K562 (cell line): ENCODE measurements around the gene AMDHD2. TPM values are rescaled to one million over a fixed set of nuclear protein-coding genes. Genes with fewer than 3 reads are reported as not detected.

Experiments used
- ATAC-seq: fragments of 200-7000 bp; cut with Tn5 transposase; 3 replicates; pipeline ENCODE4 v1.9.1; 2020; ENCODE audit warnings: moderate library complexity
- BruUV-seq: library from RNA; stranded (reverse); fragments of 400-500 nt; replicated peaks from 2 replicates; lab custom pipeline; 2021; lab: Mats Ljungman, UMichigan
- CTCF ChIA-PET: fragments of 300-600 bp; formaldehyde crosslinking; extraction: SDS; loops from one replicate; lab custom pipeline; 2021; ENCODE audit warnings: low intra/inter-chr PET ratio; lab: Yijun Ruan, JAX
- POLR2A ChIA-PET: fragments of 300-600, 350-650 bp; sonication (Branson Sonifier 250); formaldehyde crosslinking; extraction: SDS; loops from one replicate; lab custom pipeline; 2021; ENCODE audit warnings: antibody characterized with exemption, inconsistent platforms; lab: Yijun Ruan, JAX
- DNase-seq, 4 experiments: peaks; one replicate each; pipeline versions ENCODE4 v3.0.0 to v3.0.0-alpha.2; 2011 to 2018; ENCODE audit warnings: low spot score in 3 of 4, mixed read lengths in 3 of 4; ENCODE audit errors: extremely low read depth in 1 of 4
- FAIRE-seq: peaks from 2 replicates; lab custom pipeline; 2011; peaks lifted over from hg19 to GRCh38; lab: Jason Lieb, UNC
- H2AFZ ChIP-seq: 2 replicates; pipeline ENCODE4 v1.6.0; 2011; ENCODE audit warnings: low read depth, low read length, control low read depth, inconsistent platforms
- H3K27ac ChIP-seq: fragments of 200-600 bp; 3 replicates; pipeline ENCODE4 v1.8.0; 2011; ENCODE audit warnings: low read depth, mild to moderate bottlenecking, control low read depth, inconsistent platforms, low read length, moderate library complexity, mixed read lengths; ENCODE audit errors: extremely low read depth
- H3K27me3 ChIP-seq, 2 experiments: fragments of 300-600 bp in 1 of 2; 2 replicates in 1 of 2; 3 replicates in 1 of 2; pipeline versions ENCODE4 v1.6.0 to v1.8.0; 2011; ENCODE audit warnings: inconsistent platforms in 2 of 2, low read length in 2 of 2, mild to moderate bottlenecking in 1 of 2, mixed read lengths in 1 of 2, moderate library complexity in 1 of 2; ENCODE audit not compliant: control insufficient read depth in 2 of 2, insufficient read depth in 2 of 2
- H3K36me3 ChIP-seq: fragments of 300-600 bp; 3 replicates; pipeline ENCODE4 v1.8.0; 2011; ENCODE audit warnings: mild to moderate bottlenecking, low read length, inconsistent platforms; ENCODE audit not compliant: control insufficient read depth, insufficient read depth
- H3K4me1 ChIP-seq, 2 experiments: fragments of 200-600 bp in 1 of 2; replicated peaks in 1 of 2; 2 replicates in 1 of 2; 3 replicates in 1 of 2; pipeline versions ENCODE4 v1.5.1 to v1.8.0; 2011; ENCODE audit warnings: inconsistent platforms in 2 of 2, low read length in 2 of 2, mild to moderate bottlenecking in 1 of 2, mixed read lengths in 1 of 2, moderate library complexity in 1 of 2; ENCODE audit not compliant: control insufficient read depth in 2 of 2, insufficient read depth in 2 of 2
- H3K4me2 ChIP-seq: 2 replicates; pipeline ENCODE4 v1.6.1; 2011; ENCODE audit warnings: low read length, control low read depth, inconsistent platforms, mixed read lengths; ENCODE audit not compliant: insufficient read depth
- H3K4me3 ChIP-seq: fragments of 200-600 bp; sonication (generic), shearing (Covaris generic); 2 replicates; pipeline ENCODE4 v1.5.1; 2016; ENCODE audit warnings: control low read depth, inconsistent platforms
- H3K79me2 ChIP-seq: fragments of 200-600 bp; 3 replicates; pipeline ENCODE4 v1.8.0; 2011; ENCODE audit warnings: low read length, inconsistent platforms; ENCODE audit not compliant: control insufficient read depth, insufficient read depth
- H3K9ac ChIP-seq, 2 experiments: 2 replicates each; pipeline versions ENCODE4 v1.6.0 to v1.6.1; 2011; ENCODE audit warnings: low read depth in 2 of 2, low read length in 2 of 2, control low read depth in 1 of 2, inconsistent platforms in 1 of 2, mild to moderate bottlenecking in 1 of 2, mixed read lengths in 1 of 2; ENCODE audit not compliant: insufficient read depth in 1 of 2
- H3K9me1 ChIP-seq: one replicate; pipeline ENCODE4 v1.6.0; 2011; ENCODE audit warnings: inconsistent platforms, mild to moderate bottlenecking, low read length, moderate library complexity; ENCODE audit not compliant: control insufficient read depth, insufficient read depth
- H3K9me3 ChIP-seq: replicated peaks from 2 replicates; pipeline ENCODE4 v1.5.1; 2011; ENCODE audit warnings: low read depth, low read length, inconsistent platforms; ENCODE audit not compliant: control insufficient read depth, insufficient read depth
- H4K20me1 ChIP-seq: replicated peaks from 2 replicates; pipeline ENCODE4 v1.6.1; 2011; ENCODE audit warnings: low read length, inconsistent platforms, mixed read lengths; ENCODE audit not compliant: control insufficient read depth, insufficient read depth
- CTCFL ChIP-seq: IDR thresholded peaks from 2 replicates; pipeline ENCODE4 v1.6.1; 2011; ENCODE audit warnings: borderline replicate concordance, low read depth, mild to moderate bottlenecking, moderate library complexity, low read length; ENCODE audit not compliant: insufficient read depth, poor library complexity, severe bottlenecking
- E2F6 ChIP-seq, 2 experiments: IDR thresholded peaks; 2 replicates each; pipeline ENCODE4 v1.6.1; 2011; ENCODE audit warnings: borderline replicate concordance in 1 of 2, control low read depth in 1 of 2, low read depth in 1 of 2, low read length in 1 of 2, mild to moderate bottlenecking in 1 of 2, mixed read lengths in 1 of 2, moderate library complexity in 1 of 2; ENCODE audit not compliant: insufficient read depth in 1 of 2, insufficient read length in 1 of 2, poor library complexity in 1 of 2, severe bottlenecking in 1 of 2; ENCODE audit errors: extremely low read depth in 1 of 2
- ETV1 ChIP-seq: fragments of 450-650 bp; conservative IDR thresholded peaks from 2 replicates; pipeline ENCODE4 v1.6.1; 2016; ENCODE audit warnings: missing genetic modification characterization, control low read depth, low read depth, missing compliant biosample characterization
- FUS ChIP-seq: fragments of 200-400 bp; formaldehyde crosslinking; optimal IDR thresholded peaks from 2 replicates; pipeline ENCODE3; 2017; ENCODE audit warnings: low read depth, low read length
- HNRNPL ChIP-seq: fragments of 200-400 bp; formaldehyde crosslinking; IDR thresholded peaks from 2 replicates; pipeline ENCODE4 v1.6.1; 2017; ENCODE audit warnings: low read depth, mild to moderate bottlenecking, low read length
- POLR2G ChIP-seq: fragments of 200-400 bp; formaldehyde crosslinking; IDR thresholded peaks from 2 replicates; pipeline ENCODE4 v1.6.1; 2017; ENCODE audit warnings: low read depth, mild to moderate bottlenecking, antibody characterized with exemption, low read length, moderate library complexity
- ZBTB33 ChIP-seq: sonication (generic); formaldehyde crosslinking; IDR thresholded peaks from 2 replicates; pipeline ENCODE4 v1.8.1; 2023; ENCODE audit warnings: mild to moderate bottlenecking, missing genetic modification reagents
- ZKSCAN1 ChIP-seq: fragments of 150-350 bp; IDR thresholded peaks from 2 replicates; pipeline ENCODE4 v1.6.1; 2016; ENCODE audit warnings: low read depth, low read length
- ZNF277 ChIP-seq: fragments of 250-450 bp; sonication (Bioruptor Pico); IDR thresholded peaks from 2 replicates; pipeline ENCODE4 v1.8.0; 2022; ENCODE audit warnings: inconsistent platforms, mild to moderate bottlenecking, moderate library complexity, borderline replicate concordance
- WGBS: fragments of 100-300 bp; shearing (Covaris generic); methylation state at CpG from one replicate; pipeline ENCODE4 v1.1.6; 2016; ENCODE audit warnings: low coverage, mixed read lengths; ENCODE audit not compliant: insufficient coverage; ENCODE audit errors: missing lambda C conversion rate; 5-methylcytosine and 5-hydroxymethylcytosine counted together
- in situ Hi-C: fragments of 300-500 bp; cut with MboI; formaldehyde crosslinking; loops from 4 replicates; pipeline ENCODE4 v1.15.0; 2018; ENCODE audit warnings: inconsistent platforms, mixed read lengths
- intact Hi-C: fragments of 100-400 bp; cut with micrococcal nuclease; formaldehyde crosslinking; loops from 2 replicates; pipeline ENCODE4 v1.14.2; 2022
- polyA plus RNA-seq, 8 experiments: library from polyadenylated mRNA; depleted of rRNA in 4 of 8; stranded (reverse) in 5 of 8; unstranded in 3 of 8; fragments of >200 nt; fragmentation: Nextera tagmentation in 2 of 8; fragmentation: Illumina TruSeq in 1 of 8; extraction: Ambion mirVana in 2 of 8; extraction: Trizol in 1 of 8; gene quantifications; 2 replicates each; pipeline versions ENCODE4 v1.2.1 to v1.2.3, GENCODE V29; 2011 to 2014; ENCODE audit warnings: inconsistent platforms in 1 of 8, missing spikeins in 1 of 8
- total RNA-seq, 7 experiments: library from RNA; depleted of rRNA in 6 of 7; stranded (reverse); fragments of >200 nt in 6 of 7; fragmentation: Illumina TruSeq in 2 of 7; extraction: Trizol in 2 of 7; gene quantifications; 2 replicates each; pipeline versions ENCODE4 v1.2.1 to v1.2.3, GENCODE V29; 2011 to 2021; ENCODE audit warnings: low replicate concordance in 1 of 7

Gene AMDHD2
- total and polyA plus RNA-seq, 9 of the 15 experiments (the other 6 are each of a cell fraction or from before 2014, with no cell fraction given): 0.38 to 56.9 (median 18.3) TPM; not detected in 1

- DNase-seq (no peak), ATAC-seq (no peak), FAIRE-seq (no peak)
- peak overlapping the region in 1 of 2 experiments; percentile 98; a peak in 3 of 4 replicates for H3K9ac ChIP-seq
- no peak overlapping the region for H3K4me2 ChIP-seq
- no TSS peak for BruUV-seq
- 69% methylated on average over 31 of the region's 61 CpGs for WGBS
- ChIA-PET POLR2A (no interaction called here), CTCF (no interaction called here)
- peaks cover 29% of the 10 kb centered on the region for H3K79me2 ChIP-seq
- intact Hi-C loops (no loop called here), in situ Hi-C loops (no loop called here)
- peaks cover 2% of the 10 kb centered on the region; the same call in 1 of the 2 replicates for H4K20me1 ChIP-seq
- H3K9me3 ChIP-seq: no peaks in the 10 kb centered on the region
- no peaks in the 10 kb centered on the region for H3K36me3 ChIP-seq
- TF ChIP-seq FUS (peak; percentile 33), CTCFL (no peak), E2F6 (IDR thresholded peaks at IDR 0.05; ENCODE audit: borderline replicate concordance in 1 of 2, extremely low read depth in 1 of 2, insufficient read depth in 1 of 2, insufficient read length in 1 of 2, low read depth in 1 of 2, low read length in 1 of 2, poor library complexity in 1 of 2, severe bottlenecking in 1 of 2) (peak in 1 of 2 experiments; percentile 5), ETV1 (no peak), HNRNPL (peak; percentile 86; the same call in 1 of the 2 replicates), ZKSCAN1 (no peak), ZNF277 (no peak), POLR2G (peak; percentile 33; the same call in 1 of the 2 replicates), ZBTB33 (peak; percentile 87)
- no peak overlapping the region for H2AFZ ChIP-seq
- H3K4me1 ChIP-seq: peaks cover 18 to 96% of the 10 kb centered on the region in 2 experiments
- no peak overlapping the region for H3K27ac ChIP-seq
- H3K4me3 ChIP-seq: no peak overlapping the region; the same call in 1 of the 2 replicates
- H3K9me1 ChIP-seq: no peaks in the 10 kb centered on the region
- no peaks in the 10 kb centered on the region for H3K27me3 ChIP-seq
Measured at GRCh38 chr16:2471653-2472487, 48.3 kb upstream of the AMDHD2 start.
